Stimulated activated CD4-positive, alpha-beta T cell treated with anti-CD3 and anti-CD28 coated beads, TNF-alpha, amount 100 ng/mL, for 1 hour (primary cell): ENCODE results near the gene MLYCD.

Experiments
- DNase-seq, 3 donors: peaks; one replicate each; pipeline ENCODE4 v3.0.0-alpha.2; 2020; ENCODE audit warnings: low read depth in 3 of 3, low spot score in 1 of 3

MLYCD gene

GRCh38 chr16:83898463-83899271 is at the start of gene MLYCD:
TSS of gene MLYCD (plus strand) at chr16:83899115. CDS start at chr16:83899145, 30 bp downstream.
- peak; percentile 9 to 59 (median 40) for DNase-seq

DNA sequence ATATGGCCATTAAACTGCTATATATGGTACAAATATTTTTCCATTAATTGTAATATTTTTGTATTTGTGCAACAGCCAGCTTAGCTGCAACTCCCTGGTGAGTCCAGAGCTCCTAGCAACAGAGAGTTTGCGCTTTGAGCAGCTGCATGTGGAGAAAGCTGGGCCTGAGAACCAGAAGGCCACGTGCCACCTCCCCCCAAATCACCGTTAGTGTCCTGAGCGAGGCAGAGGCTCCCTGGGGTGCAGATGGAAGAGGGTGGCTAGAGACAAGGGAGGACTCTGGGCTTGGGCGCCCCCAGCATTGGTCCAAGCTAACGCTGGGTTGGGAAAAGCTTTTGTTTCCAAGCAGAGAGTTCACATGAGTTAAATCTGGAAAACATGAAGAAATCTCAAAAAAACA is 49.5 kb upstream of the MLYCD start:
- no peak for DNase-seq

DNA sequence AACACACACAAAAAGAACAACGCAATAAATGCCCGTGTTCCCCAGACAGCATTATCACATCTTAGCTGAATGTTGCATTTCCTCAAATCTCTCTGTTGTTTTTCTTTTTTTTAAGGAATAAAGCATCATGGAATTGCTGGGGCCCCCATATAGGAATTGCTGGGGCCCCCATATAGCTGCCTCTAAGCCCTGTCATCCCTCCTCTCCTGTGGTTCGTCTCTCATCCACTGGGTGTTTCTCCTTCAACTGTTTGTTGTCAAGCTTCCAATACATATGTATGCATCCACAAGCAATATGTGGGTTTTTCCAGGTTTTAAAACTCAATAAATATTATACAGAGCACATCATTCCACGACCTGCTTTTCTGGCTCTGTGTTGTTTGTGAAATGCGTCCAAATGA is 48.0 kb upstream of the MLYCD start:
- no peak for DNase-seq

DNA sequence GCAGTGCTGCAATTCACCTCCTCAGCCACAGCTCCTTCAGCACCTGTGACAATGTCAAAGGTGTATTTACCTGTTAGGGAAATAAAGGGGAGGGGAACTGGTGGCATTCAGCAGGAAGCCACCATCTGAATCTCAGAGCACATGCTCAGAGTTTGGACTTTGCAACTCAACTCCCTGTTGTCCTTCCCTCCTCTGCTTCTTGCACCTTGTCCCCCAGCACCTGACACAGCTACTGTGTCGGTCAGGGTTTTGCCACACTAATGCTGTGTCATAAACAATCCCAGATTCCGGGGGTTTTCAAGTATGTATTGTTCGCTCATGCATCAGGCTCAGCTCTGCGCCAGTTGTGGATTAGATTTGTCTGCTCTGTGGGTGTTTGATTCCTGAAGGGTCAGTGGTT is 47.4 kb upstream of the MLYCD start:
- DNase-seq, result no peak

DNA sequence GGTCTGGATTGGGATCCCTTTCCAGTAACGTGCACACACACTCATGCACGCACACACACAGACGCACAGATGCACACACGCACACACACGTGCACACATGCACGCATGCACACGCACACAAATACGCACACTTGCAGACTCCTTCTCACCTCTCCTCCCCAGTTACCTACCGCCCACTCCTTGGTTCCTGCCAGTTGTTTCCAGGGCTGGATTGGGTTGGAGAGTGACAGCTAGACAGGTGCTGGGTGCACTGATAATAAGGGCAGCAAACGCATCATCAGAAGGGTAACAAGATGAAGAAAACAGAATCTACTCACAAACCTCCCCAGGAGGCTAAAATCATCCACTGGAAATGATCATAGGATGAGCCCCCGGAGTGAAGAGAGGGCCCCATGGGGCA is 46.1 kb upstream of the MLYCD start:
- no peak for DNase-seq

DNA sequence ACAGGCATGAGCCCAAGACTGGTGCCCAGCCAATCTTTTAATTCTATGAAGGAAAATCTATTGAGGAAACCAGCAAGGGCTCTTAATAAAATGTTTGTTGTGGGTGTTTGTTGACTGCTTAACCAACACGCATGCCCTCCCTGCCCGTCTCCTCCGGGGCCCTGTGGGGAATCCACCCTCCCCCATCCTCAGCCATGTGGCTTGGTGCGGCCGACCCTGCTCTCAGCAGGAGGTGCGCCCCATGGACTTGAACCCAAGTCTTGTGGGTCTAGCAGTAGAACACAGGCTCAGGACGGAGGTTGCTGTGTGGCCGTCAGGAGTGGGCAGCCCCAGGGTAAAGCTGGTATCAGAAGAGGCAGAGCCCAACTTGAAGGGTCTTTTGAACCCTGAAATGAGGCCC is 45.1 kb upstream of the MLYCD start:
- DNase-seq, result no peak

DNA sequence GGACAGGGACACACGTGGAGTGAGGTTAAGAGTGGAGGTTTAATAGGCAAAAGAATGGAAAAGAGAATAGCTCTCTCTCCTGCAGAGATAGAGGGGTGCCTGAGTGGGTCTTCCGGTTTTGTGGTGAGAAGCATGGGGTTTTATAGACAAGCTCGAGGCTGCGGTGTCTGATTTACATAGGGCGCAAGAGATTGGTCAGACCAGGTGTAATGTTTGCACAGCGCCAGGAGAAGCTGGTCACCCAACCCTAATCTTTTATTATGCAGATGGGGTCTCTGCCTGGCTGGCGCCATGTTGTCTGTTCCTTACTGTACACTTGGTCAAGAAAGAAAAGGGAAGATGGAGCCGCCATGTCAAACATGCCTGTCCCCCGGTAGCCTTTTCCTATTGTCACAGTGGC is 44.5 kb upstream of the MLYCD start:
- DNase-seq, result no peak

- no peak for DNase-seq
Observed at GRCh38 chr16:83856792-83857191, 42.1 kb upstream of the MLYCD start.

DNA sequence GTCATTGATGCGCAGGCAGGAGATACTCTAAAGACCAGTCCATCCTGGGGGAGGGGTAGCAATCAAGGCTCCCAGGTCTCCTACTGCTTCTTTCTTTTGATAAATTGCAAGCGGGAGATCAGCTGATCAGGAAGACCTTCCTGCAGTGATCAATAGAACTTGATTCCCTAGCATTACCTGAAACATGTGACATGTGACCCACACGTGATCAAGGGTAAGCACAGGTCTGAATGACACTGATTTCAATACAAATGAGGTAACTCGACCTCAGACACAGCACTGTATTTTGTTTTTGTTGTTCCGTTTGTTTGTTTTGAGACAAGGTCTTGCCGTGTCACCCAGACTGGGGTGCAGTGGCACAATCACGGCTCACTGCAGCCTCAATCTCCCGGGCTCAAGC is 39.6 kb upstream of the MLYCD start:
- DNase-seq, result no peak

GRCh38 chr16:83862661-83863060 is 36.3 kb upstream of the MLYCD start:
- no peak for DNase-seq

DNA sequence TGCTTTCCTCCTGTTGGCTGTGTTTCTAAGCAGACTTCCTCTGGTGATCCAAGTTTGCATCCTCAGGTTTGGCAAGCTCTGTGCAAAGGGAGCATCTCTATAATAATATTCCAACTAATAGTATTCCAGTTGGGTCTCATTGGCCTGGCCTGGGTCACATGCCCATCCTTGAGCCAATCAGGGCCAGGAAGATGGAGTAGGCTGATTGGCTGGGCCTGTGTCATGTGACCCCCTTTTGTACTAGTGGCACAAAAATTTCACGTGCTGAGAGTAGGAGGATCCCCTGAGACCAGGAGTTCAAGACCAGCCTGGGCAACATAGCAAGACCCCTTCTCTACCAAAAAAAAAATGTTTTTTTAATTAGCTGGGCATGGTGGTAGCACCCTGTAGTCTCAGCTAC is 35.2 kb upstream of the MLYCD start:
- DNase-seq, result no peak

- DNase-seq, result no peak
Observed at GRCh38 chr16:83870830-83871229, 28.1 kb upstream of the MLYCD start.

DNA sequence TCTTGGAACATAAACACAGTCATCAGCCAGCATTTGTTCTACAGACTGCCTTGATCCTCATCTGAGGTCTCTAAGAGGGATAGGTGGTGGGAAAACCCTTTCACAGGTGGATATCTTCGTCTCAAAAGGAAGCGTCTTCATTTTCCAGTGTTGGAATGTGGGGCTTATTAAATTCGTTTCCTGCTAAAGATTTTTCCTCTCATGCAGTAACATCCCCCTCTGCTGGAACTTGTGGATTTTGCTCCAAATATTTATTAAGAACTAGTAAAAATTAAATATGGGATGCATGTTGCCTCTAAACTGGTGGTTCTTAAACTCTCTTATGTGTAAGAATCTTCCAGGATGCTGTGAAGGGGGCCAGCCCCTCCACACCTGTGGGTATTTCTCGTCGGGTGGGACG is 20.1 kb upstream of the MLYCD start:
- DNase-seq, result no peak

DNA sequence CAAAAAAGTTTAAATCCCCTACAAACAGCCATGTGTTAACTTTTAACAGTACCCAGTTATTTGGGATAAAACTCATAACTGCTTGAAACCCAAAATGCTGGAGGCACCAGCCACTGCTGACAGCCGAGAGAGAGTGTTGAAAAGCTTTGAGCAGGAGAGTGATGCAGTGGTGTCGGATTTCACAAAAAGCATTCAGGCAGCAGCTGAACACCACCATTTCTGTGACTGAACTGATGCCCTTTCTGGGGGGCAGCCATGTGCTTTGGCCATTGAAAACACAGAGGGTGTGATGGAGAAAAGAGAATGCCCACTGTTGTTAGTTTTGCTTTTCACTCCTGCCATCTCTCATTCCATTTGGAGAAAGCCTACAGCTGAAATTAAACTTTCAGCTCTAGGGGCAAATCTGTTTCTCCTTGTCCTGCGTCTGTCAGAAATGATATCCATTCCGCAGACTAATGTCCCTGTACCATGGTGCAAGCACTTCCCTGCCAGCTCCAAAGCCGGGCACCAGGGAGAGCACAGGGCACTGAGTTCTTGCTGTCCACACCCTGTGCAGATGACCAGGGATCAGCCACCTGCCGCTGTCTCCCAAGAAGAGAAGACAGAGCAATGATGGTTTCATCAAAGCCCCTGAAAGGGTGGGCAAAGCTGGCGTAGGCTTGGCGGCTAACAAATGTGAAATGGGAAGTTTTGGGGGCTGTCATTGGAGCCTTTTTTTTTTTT is 16.6 kb upstream of the MLYCD start:
- DNase-seq, result no peak

GRCh38 chr16:83886199-83886971 is 12.5 kb upstream of the MLYCD start:
- no peak for DNase-seq

DNA sequence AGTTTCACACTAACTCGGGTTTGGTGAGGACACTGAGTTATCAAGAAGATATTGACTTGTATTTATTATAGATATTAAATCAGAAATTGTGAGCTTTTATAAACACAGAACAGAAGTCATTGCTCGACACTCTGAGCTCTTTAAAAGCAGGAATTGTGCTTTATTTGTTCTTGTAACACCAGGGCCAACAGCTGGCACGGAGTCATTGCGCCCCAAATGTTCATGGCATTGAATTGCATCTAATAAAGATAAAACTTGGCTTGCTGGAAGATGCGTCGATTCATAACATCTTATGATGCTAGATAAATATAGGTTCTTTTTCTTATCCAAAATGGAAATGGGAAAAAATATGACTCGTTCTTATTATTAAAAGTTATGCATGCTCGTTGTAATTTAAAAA is 11.8 kb upstream of the MLYCD start:
- DNase-seq, result no peak

- DNase-seq, result no peak
Observed at GRCh38 chr16:83887564-83887963, 11.4 kb upstream of the MLYCD start.

DNA sequence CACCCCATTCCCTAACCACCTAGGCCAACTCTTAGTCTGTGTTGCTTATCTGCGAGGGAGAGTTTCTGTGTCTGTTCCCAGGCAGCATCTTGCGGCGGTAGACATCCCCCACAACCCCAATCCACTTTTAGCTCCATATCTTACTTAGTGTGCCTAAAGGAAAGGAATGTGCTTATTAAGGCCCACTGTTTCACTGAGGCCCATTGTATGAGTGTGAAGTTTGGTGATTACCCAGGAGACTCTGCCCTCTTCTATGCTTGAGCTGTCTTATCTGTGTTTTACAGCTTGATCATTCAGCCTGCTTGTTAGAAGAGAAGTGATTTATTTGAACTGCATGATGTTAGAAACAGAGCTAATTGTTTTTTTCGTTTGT is 10.3 kb upstream of the MLYCD start:
- no peak for DNase-seq

GRCh38 chr16:83890359-83890758 is 8.6 kb upstream of the MLYCD start:
- no peak for DNase-seq

- no peak for DNase-seq
Observed at GRCh38 chr16:83891742-83892141, 7.2 kb upstream of the MLYCD start.

DNA sequence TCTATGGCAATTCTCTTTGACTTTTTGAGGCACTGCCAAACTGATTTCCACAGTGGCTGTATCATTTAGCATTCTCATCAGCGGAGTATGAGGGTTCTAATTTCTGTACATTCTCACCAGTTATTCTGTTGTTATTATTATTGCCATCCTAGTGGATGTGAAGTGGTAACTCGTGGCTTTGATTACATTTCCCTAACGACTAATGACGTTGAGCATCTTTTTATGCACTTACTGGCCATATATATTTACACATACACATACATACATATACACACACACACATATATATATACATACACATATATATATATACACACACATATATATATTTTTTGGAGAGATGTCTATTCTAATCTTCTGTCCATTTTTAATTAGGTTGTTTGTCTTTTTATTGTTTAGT is 3.7 kb upstream of the MLYCD start:
- DNase-seq, result no peak

GRCh38 chr16:83895942-83896341 is 3.0 kb upstream of the MLYCD start:
- DNase-seq, result no peak
